Measurements from ENCODE around the gene ATF2. TPM values are rescaled to one million over a fixed set of nuclear protein-coding genes. Genes with fewer than 3 reads are reported as not detected.

ATF2 gene
- total and polyA plus RNA-seq, 2 of the 8 experiments (the other 6 are each of a cell fraction or from before 2014, with no cell fraction given) = 31.2 to 46.5 TPM

GRCh38 chr2:175207741-175208438 lies 39.9 kb upstream of the ATF2 start:
- Histone ChIP-seq H3K9ac (replicated peaks in 1 of 4; ENCODE audit: extremely low read depth in 1 of 4, low read depth in 3 of 4, low read length in 3 of 4) (no peak overlapping the region), H3K27ac (ENCODE audit: low read depth, low read length) (no peak overlapping the region), H3K9me3 (ENCODE audit: insufficient read depth in 2 of 2, low read depth in 1 of 2, low read length in 1 of 2) (no peaks in the 10 kb centered on the region), H2AK5ac (ENCODE audit: low read depth, low read length) (no peak overlapping the region), H3K79me2 (ENCODE audit: control insufficient read depth in 1 of 2, insufficient read depth in 2 of 2, low read length in 2 of 2) (no peaks in the 10 kb centered on the region), H2BK5ac (ENCODE audit: low read depth, low read length) (no peak overlapping the region), H2BK12ac (ENCODE audit: low read depth, low read length) (no peak overlapping the region), H3K4me1 (replicated peaks in 1 of 4; ENCODE audit: control insufficient read depth in 3 of 4, insufficient read depth in 4 of 4, low read length in 3 of 4) (no peaks in the 10 kb centered on the region), H4K20me1 (replicated peaks in 1 of 2; ENCODE audit: control insufficient read depth in 1 of 2, insufficient read depth in 2 of 2, low read length in 2 of 2) (no peaks in the 10 kb centered on the region), H3K4me2 (ENCODE audit: insufficient read depth in 1 of 2, low read depth in 2 of 2, low read length in 2 of 2) (no peak overlapping the region), H3K4ac (replicated peaks; ENCODE audit: insufficient read length, low read depth, low read length) (no peak overlapping the region), H3K23me2 (ENCODE audit: low read depth, low read length) (no peaks in the 10 kb centered on the region; the same call in 1 of the 2 replicates), H4K5ac (ENCODE audit: insufficient read length, low read depth, low read length) (no peak overlapping the region), H2AFZ (ENCODE audit: low read length) (no peak overlapping the region), H3K23ac (ENCODE audit: insufficient read length) (no peak overlapping the region), H3K36me3 (ENCODE audit: control insufficient read depth in 2 of 4, insufficient read depth in 4 of 4, low read length in 3 of 4) (no peaks in the 10 kb centered on the region), H3K27me3 (replicated peaks in 1 of 4; ENCODE audit: control insufficient read depth in 3 of 4, extremely low read depth in 1 of 4, insufficient read depth in 3 of 4, low read length in 3 of 4) (no peaks in the 10 kb centered on the region; a peak in 1 of 7 replicates), H2BK15ac (ENCODE audit: low read length) (no peak overlapping the region), H4K8ac (ENCODE audit: extremely low read depth, insufficient read depth, low read length) (no peak overlapping the region), H3K18ac (ENCODE audit: extremely low read depth, low read length) (no peak overlapping the region), H4K91ac (replicated peaks; ENCODE audit: insufficient read length, low read length) (no peak overlapping the region), H3K79me1 (ENCODE audit: low read depth, low read length) (no peaks in the 10 kb centered on the region), H2BK20ac (ENCODE audit: low read length) (no peak overlapping the region), H3K14ac (ENCODE audit: insufficient read length) (no peak overlapping the region), H2BK120ac (replicated peaks; ENCODE audit: low read depth, low read length) (no peak overlapping the region), H3K4me3 (ENCODE audit: extremely low read depth in 1 of 4, insufficient read depth in 2 of 4, low read depth in 3 of 4, low read length in 4 of 4) (no peak overlapping the region), H3K56ac (replicated peaks; ENCODE audit: insufficient read length, low read depth, low read length) (no peak overlapping the region)
- no peak for FAIRE-seq
- ChIA-PET CTCF (ENCODE audit: partially characterized antibody) (interaction anchor here (0.6 to 1.2 kb wide), 2 partner anchors 10 to 44 kb away, joined by 3 to 5 read pairs; no protein-coding TSS in a partner anchor), POLR2A (ENCODE audit: partially characterized antibody) (no interaction called here)
- no peak for DNase-seq (ENCODE audit: low read depth in 1 of 2, low spot score in 2 of 2)
- 86% methylated on average over 6 of the region's 6 CpGs; no CpG with 5 or more reads in 1 of the 2 experiments for WGBS, 2 experiments (ENCODE audit: extremely low coverage in 1 of 2, insufficient coverage in 1 of 2, insufficient read length in 1 of 2, insufficient replicate concordance in 2 of 2, low coverage in 1 of 2, low lambda C conversion rate in 2 of 2, missing lambda C conversion rate in 1 of 2)
- TF ChIP-seq CEBPB (IDR thresholded peaks at IDR 0.05; ENCODE audit: low read depth, low read length) = no peak
- no peak for TF ChIP-seq TBP (IDR thresholded peaks at IDR 0.05; ENCODE audit: low read depth, low read length)
- TF ChIP-seq EZH2 (IDR thresholded peaks at IDR 0.05; ENCODE audit: low read depth, low read length, severe bottlenecking) = no peak
- no peak for TF ChIP-seq PHF8 (conservative IDR thresholded peaks at IDR 0.05; ENCODE audit: low read depth, low read length)
- TF ChIP-seq RFX5 (IDR thresholded peaks at IDR 0.05; ENCODE audit: borderline replicate concordance, low read depth, low read length) = no peak
- TF ChIP-seq ATF3 (IDR thresholded peaks at IDR 0.05; ENCODE audit: insufficient read depth, low read depth, low read length) = no peak
- TF ChIP-seq TAF1 (IDR thresholded peaks at IDR 0.05; ENCODE audit: low read depth, low read length) = no peak
- TF ChIP-seq HDAC2 (IDR thresholded peaks at IDR 0.05; ENCODE audit: borderline replicate concordance in 1 of 2, low read depth in 2 of 2, low read length in 2 of 2) = no peak
- TF ChIP-seq GTF2F1 (IDR thresholded peaks at IDR 0.05; ENCODE audit: borderline replicate concordance, low read depth, low read length) = no peak
- TF ChIP-seq ZNF274 (IDR thresholded peaks at IDR 0.05; ENCODE audit: borderline replicate concordance, extremely low read depth, low read length) = no peak
- TF ChIP-seq POU5F1 (IDR thresholded peaks at IDR 0.05; ENCODE audit: low read depth, low read length) = no peak
- no peak for TF ChIP-seq ASH2L (IDR thresholded peaks at IDR 0.05; ENCODE audit: low read length)
